HepG2 (cell line): Measurements from ENCODE around the gene CDC42BPG. TPM values are rescaled to one million over a fixed set of nuclear protein-coding genes. Genes with fewer than 3 reads are reported as not detected.

Experiments
- ATAC-seq: fragments of 200-7000 bp; cut with Tn5 transposase; 3 replicates; pipeline ENCODE4 v1.9.1; 2020; ENCODE audit warnings: mild to moderate bottlenecking, moderate library complexity
- BruUV-seq: library from RNA; stranded (reverse); fragments of 400-500 nt; replicated peaks from 2 replicates; lab custom pipeline; 2021; lab: Mats Ljungman, UMichigan
- CTCF ChIA-PET: fragments of 300-600 bp; formaldehyde crosslinking; extraction: SDS; loops from one replicate; lab custom pipeline; 2021; ENCODE audit warnings: low total read pairs, inconsistent platforms, low intra/inter-chr PET ratio; lab: Yijun Ruan, JAX
- POLR2A ChIA-PET: fragments of 350-600 bp; sonication (Branson Sonifier 250); formaldehyde crosslinking; loops from one replicate; lab custom pipeline; 2020; ENCODE audit warnings: antibody characterized with exemption, inconsistent platforms; lab: Yijun Ruan, JAX
- DNase-seq: peaks from one replicate; pipeline ENCODE4 v3.0.0-alpha.2; 2015; ENCODE audit warnings: low spot score
- FAIRE-seq: peaks from 3 replicates; lab custom pipeline; 2011; peaks lifted over from hg19 to GRCh38; lab: Jason Lieb, UNC
- H2AFZ ChIP-seq: one replicate; pipeline ENCODE4 v1.6.1; 2011; ENCODE audit warnings: low read length, inconsistent platforms
- H3K27ac ChIP-seq: fragments of 300-600 bp; 3 replicates; pipeline ENCODE4 v1.8.0; 2011; ENCODE audit warnings: mixed run types, mild to moderate bottlenecking, mixed read lengths, low read length, inconsistent platforms; ENCODE audit not compliant: insufficient read depth; ENCODE audit errors: extremely low read length
- H3K27me3 ChIP-seq, 2 experiments: fragments of 200-600 bp in 1 of 2; 2 replicates in 1 of 2; 3 replicates in 1 of 2; pipeline versions ENCODE4 v1.6.0 to v1.8.0; 2011; ENCODE audit warnings: low read length in 2 of 2, mild to moderate bottlenecking in 2 of 2, moderate library complexity in 2 of 2, inconsistent platforms in 1 of 2; ENCODE audit not compliant: insufficient read depth in 2 of 2, control insufficient read depth in 1 of 2
- H3K36me3 ChIP-seq, 2 experiments: fragments of 200-600 bp in 1 of 2; replicated peaks in 1 of 2; 2 replicates in 1 of 2; 3 replicates in 1 of 2; pipeline versions ENCODE4 v1.5.1 to v1.8.0; 2011; ENCODE audit warnings: low read length in 2 of 2, inconsistent platforms in 1 of 2; ENCODE audit not compliant: insufficient read depth in 2 of 2, control insufficient read depth in 1 of 2
- H3K4me1 ChIP-seq: 2 replicates; pipeline ENCODE4 v1.5.1; 2012; ENCODE audit warnings: low read length, inconsistent platforms; ENCODE audit not compliant: insufficient read depth
- H3K4me2 ChIP-seq: 2 replicates; pipeline ENCODE4 v1.6.0; 2011; ENCODE audit warnings: low read depth, low read length, inconsistent platforms
- H3K4me3 ChIP-seq, 3 experiments: fragments of 200-600 bp in 1 of 3; sonication (generic), shearing (Covaris generic) in 1 of 3; replicated peaks in 1 of 3; 2 replicates each; pipeline ENCODE4 v1.5.1; 2011 to 2016; ENCODE audit warnings: low read length in 3 of 3, inconsistent platforms in 2 of 3, low read depth in 2 of 3, mild to moderate bottlenecking in 2 of 3, control low read depth in 1 of 3, mixed read lengths in 1 of 3; ENCODE audit not compliant: insufficient read depth in 1 of 3
- H3K79me2 ChIP-seq: one replicate; pipeline ENCODE4 v1.6.1; 2011; ENCODE audit warnings: low read length, inconsistent platforms; ENCODE audit not compliant: insufficient read depth
- H3K9ac ChIP-seq: 2 replicates; pipeline ENCODE4 v1.6.0; 2011; ENCODE audit warnings: mild to moderate bottlenecking, low read depth, low read length, inconsistent platforms; ENCODE audit not compliant: insufficient read depth
- H3K9me3 ChIP-seq: 2 replicates; pipeline ENCODE4 v1.5.1; 2012; ENCODE audit warnings: mild to moderate bottlenecking, low read length
- H4K20me1 ChIP-seq: 2 replicates; pipeline ENCODE4 v1.6.0; 2011; ENCODE audit warnings: inconsistent platforms, mild to moderate bottlenecking, low read length, moderate library complexity; ENCODE audit not compliant: insufficient read depth
- AFF4 ChIP-seq: sonication (generic); formaldehyde crosslinking; IDR thresholded peaks from 2 replicates; pipeline ENCODE4 v1.4.0; 2020; ENCODE audit warnings: missing genetic modification reagents
- DNMT1 ChIP-seq: sonication (generic); formaldehyde crosslinking; IDR thresholded peaks from 2 replicates; pipeline ENCODE4 v1.5.1; 2020; ENCODE audit warnings: mild to moderate bottlenecking, missing genetic modification reagents
- MTF2 ChIP-seq: sonication (generic); formaldehyde crosslinking; IDR thresholded peaks from 2 replicates; pipeline ENCODE4 v1.5.0; 2020; ENCODE audit warnings: missing genetic modification reagents, borderline replicate concordance
- NCOA1 ChIP-seq: sonication (generic); formaldehyde crosslinking; IDR thresholded peaks from 2 replicates; pipeline ENCODE4 v1.9.0; 2021; ENCODE audit warnings: missing genetic modification reagents
- RXRB ChIP-seq: IDR thresholded peaks from 2 replicates; pipeline ENCODE4 v1.6.1; 2016; ENCODE audit warnings: borderline replicate concordance, missing genetic modification reagents, missing compliant biosample characterization
- SYNCRIP ChIP-seq: fragments of 200-400 bp; formaldehyde crosslinking; IDR thresholded peaks from 2 replicates; pipeline ENCODE4 v1.6.1; 2018; ENCODE audit warnings: mild to moderate bottlenecking, low read depth, low read length; ENCODE audit not compliant: insufficient read depth
- ZNF772 ChIP-seq: sonication (generic); formaldehyde crosslinking; IDR thresholded peaks from 2 replicates; pipeline ENCODE4 v1.5.0; 2020; ENCODE audit warnings: mild to moderate bottlenecking, missing genetic modification reagents
- ZNF788 ChIP-seq: sonication (generic); formaldehyde crosslinking; IDR thresholded peaks from 2 replicates; pipeline ENCODE4 v1.5.0; 2020; ENCODE audit warnings: mild to moderate bottlenecking, missing genetic modification reagents, borderline replicate concordance
- WGBS: methylation state at CpG from one replicate; pipeline ENCODE4 v1.1.6; 2017; ENCODE audit warnings: low lambda C conversion rate; 5-methylcytosine and 5-hydroxymethylcytosine counted together
- in situ Hi-C: cut with HindIII; loops from 2 replicates; pipeline ENCODE4 v1.10.0; 2017; ENCODE audit warnings: low pct_unique_long_range_greater_than_20kb; ENCODE audit not compliant: extremely low pct_ligation_motif_present
- intact Hi-C: fragments of 100-400 bp; cut with micrococcal nuclease; formaldehyde crosslinking; loops from one replicate; pipeline ENCODE4 v1.10.0; 2022; ENCODE audit not compliant: unreplicated experiment
- polyA plus RNA-seq, 8 experiments: library from polyadenylated mRNA; depleted of rRNA in 3 of 8; stranded (reverse) in 7 of 8; unstranded in 1 of 8; fragments of >200 nt; fragmentation: Illumina TruSeq in 4 of 8; extraction: Trizol in 4 of 8; gene quantifications; 2 replicates each; pipeline versions ENCODE4 v1.2.1 to v1.2.3, GENCODE V29; 2011 to 2016; ENCODE audit warnings: low read depth in 4 of 8, missing spikeins in 1 of 8, mixed read lengths in 1 of 8; ENCODE audit not compliant: insufficient read depth in 1 of 8
- total RNA-seq, 5 experiments: library from RNA; depleted of rRNA; stranded (reverse); fragments of >200 nt; fragmentation: Illumina TruSeq; extraction: Trizol; gene quantifications; 2 replicates each; pipeline ENCODE4 v1.2.3, GENCODE V29; 2016; ENCODE audit warnings: low read depth in 1 of 5

The CDC42BPG gene
- total and polyA plus RNA-seq, 2 of the 13 experiments (the other 11 are each of a cell fraction or from before 2014, with no cell fraction given): 0.55 to 1.4 TPM

- H3K27ac ChIP-seq: no peak overlapping the region
- no peak overlapping the region for H3K9ac ChIP-seq
- BruUV-seq: no TSS peak
- H3K4me3 ChIP-seq: no peak overlapping the region
- no peak overlapping the region for H3K4me2 ChIP-seq
- POLR2A ChIA-PET: no interaction called here
- peaks cover 14% of the 10 kb centered on the region for H3K4me1 ChIP-seq
- no peaks in the 10 kb centered on the region for H3K9me3 ChIP-seq
- no peaks in the 10 kb centered on the region; a peak in 1 of 5 replicates for H3K27me3 ChIP-seq
- H3K79me2 ChIP-seq: no peaks in the 10 kb centered on the region
- TF ChIP-seq AFF4 (CRISPR knock-in tag): no peak
- no peak for TF ChIP-seq RXRB (CRISPR knock-in tag)
- no peak for TF ChIP-seq MTF2
- no peak for TF ChIP-seq DNMT1 (CRISPR knock-in tag)
- no peak for TF ChIP-seq ZNF772
- TF ChIP-seq ZNF788 (CRISPR knock-in tag): no peak
- no peak for TF ChIP-seq SYNCRIP
- no peak for TF ChIP-seq NCOA1
- no peak for FAIRE-seq
- H4K20me1 ChIP-seq: no peaks in the 10 kb centered on the region
- no peaks in the 10 kb centered on the region for H3K36me3 ChIP-seq
- in situ Hi-C loops: no loop called here
- CTCF ChIA-PET: no interaction called here
- no peak for DNase-seq
- ATAC-seq: no peak
- no peak overlapping the region for H2AFZ ChIP-seq
- 92% methylated on average over 5 of the region's 10 CpGs for WGBS
- intact Hi-C loops: no loop called here
Measured at GRCh38 chr11:64837887-64838351, 6.5 kb downstream of the CDC42BPG start.
